Measurements from ENCODE around the gene WDR64. TPM values are rescaled to one million over a fixed set of nuclear protein-coding genes. Genes with fewer than 3 reads are reported as not detected.

WDR64 gene
- total and polyA plus RNA-seq, 2 donors (not counting 3 experiments of a cell fraction or from before 2014, with no cell fraction given): not detected

- Histone ChIP-seq H3K4me2 (ENCODE audit: insufficient read depth, low read length) (no peak overlapping the region), H3K79me2 (ENCODE audit: control insufficient read depth, insufficient read depth, low read length) (no peaks in the 10 kb centered on the region), H3K9ac (replicated peaks; ENCODE audit: extremely low read depth, insufficient read depth, low read length) (no peak overlapping the region), H3K36me3 (ENCODE audit: control insufficient read depth in 2 of 2, extremely low read depth in 1 of 2, insufficient read depth in 2 of 2, low read length in 2 of 2) (no peaks in the 10 kb centered on the region), H3K27me3 (ENCODE audit: control insufficient read depth in 2 of 2, insufficient read depth in 2 of 2, low read length in 2 of 2) (no peaks in the 10 kb centered on the region), H2AFZ (ENCODE audit: low read depth, low read length) (no peak overlapping the region), H3K9me1 (replicated peaks; ENCODE audit: control insufficient read depth, extremely low read depth, insufficient read depth, low read length) (no peaks in the 10 kb centered on the region), H3K4me3 (replicated peaks in 1 of 3; ENCODE audit: insufficient read depth in 1 of 3, low read depth in 1 of 3, low read length in 3 of 3) (no peak overlapping the region), H3K9me3 (replicated peaks; ENCODE audit: control insufficient read depth, insufficient read depth, low read length) (no peaks in the 10 kb centered on the region), H3K4me1 (ENCODE audit: control insufficient read depth, extremely low read depth, insufficient read depth, low read length) (no peaks in the 10 kb centered on the region), H4K20me1 (replicated peaks; ENCODE audit: control insufficient read depth, extremely low read depth, insufficient read depth, low read length) (no peaks in the 10 kb centered on the region), H3K27ac (ENCODE audit: insufficient read depth, low read depth, low read length) (no peak overlapping the region)
- no peak for FAIRE-seq
- dilution Hi-C loops (cut with MboI; ENCODE audit: extremely low pct_ligation_motif_present, low sequenced_read_pairs) (no loop called here), intact Hi-C loops (cut with micrococcal nuclease) (no loop called here)
- no TSS peak for BruUV-seq (replicated peaks)
- POLR2A ChIA-PET: interaction anchor here (0.6 kb wide), 1 partner anchor 14 kb away, joined by 3 read pairs; no protein-coding TSS in a partner anchor
- TF ChIP-seq, protein P1, sequence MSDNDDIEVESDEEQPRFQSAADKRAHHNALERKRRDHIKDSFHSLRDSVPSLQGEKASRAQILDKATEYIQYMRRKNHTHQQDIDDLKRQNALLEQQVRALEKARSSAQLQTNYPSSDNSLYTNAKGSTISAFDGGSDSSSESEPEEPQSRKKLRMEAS (IDR thresholded peaks at IDR 0.05; ENCODE audit: insufficient read depth, insufficient read length): no peak
- TF ChIP-seq POLR2A (IDR thresholded peaks at IDR 0.05; ENCODE audit: low read depth, low read length): no peak
- TF ChIP-seq MYC (IDR thresholded peaks at IDR 0.05; ENCODE audit: low read depth, low read length): no peak
- no peak for TF ChIP-seq EZH2 (IDR thresholded peaks at IDR 0.05; ENCODE audit: borderline replicate concordance, low read depth, low read length, severe bottlenecking)
- DNase-seq (ENCODE audit: low read depth, low spot score): no peak
- CTCF ChIA-PET: no interaction called here
These were observed 2.6 kb downstream of the WDR64 start for GRCh38 chr1:241654641-241655040.

DNA sequence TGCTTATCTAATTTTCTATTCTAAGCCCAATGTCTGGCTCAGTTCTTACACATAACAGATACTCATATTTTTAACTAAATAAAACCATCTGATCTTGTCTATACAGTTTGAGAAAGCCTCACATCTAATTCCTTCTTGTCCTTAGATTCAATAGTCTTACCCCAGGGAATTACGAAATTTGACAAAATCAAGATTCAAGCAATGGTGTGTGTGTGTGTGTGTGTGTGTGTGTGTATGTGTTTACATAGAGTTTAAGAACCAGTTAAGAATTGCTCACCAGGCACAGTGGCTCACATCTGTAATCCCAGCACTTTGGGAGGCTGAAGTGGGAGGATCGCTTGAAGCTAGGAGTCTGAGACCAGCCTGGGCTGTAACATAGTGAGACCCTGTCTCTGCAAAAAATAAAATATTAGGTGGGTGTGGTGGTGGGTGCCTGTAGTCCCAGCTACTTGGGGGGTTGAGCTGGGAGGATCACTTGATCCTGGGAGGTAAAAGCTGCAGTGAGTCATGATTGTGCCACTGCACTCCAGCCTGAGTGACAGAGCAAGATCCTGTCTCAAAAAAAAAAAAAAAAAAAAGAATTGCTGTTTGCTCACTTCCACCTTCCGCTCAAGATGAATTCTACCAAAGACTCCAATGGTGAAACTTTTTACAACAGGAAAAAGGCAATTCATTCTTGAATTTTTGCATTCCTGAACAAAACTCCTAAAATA lies 6.2 kb downstream of the WDR64 start:
- Histone ChIP-seq H3K4me1 (ENCODE audit: control insufficient read depth, extremely low read depth, insufficient read depth, low read length) (no peaks in the 10 kb centered on the region), H3K9ac (replicated peaks; ENCODE audit: extremely low read depth, insufficient read depth, low read length) (no peak overlapping the region), H3K4me3 (replicated peaks in 1 of 3; ENCODE audit: insufficient read depth in 1 of 3, low read depth in 1 of 3, low read length in 3 of 3) (no peak overlapping the region), H2AFZ (ENCODE audit: low read depth, low read length) (no peak overlapping the region), H3K9me3 (replicated peaks; ENCODE audit: control insufficient read depth, insufficient read depth, low read length) (no peaks in the 10 kb centered on the region), H3K9me1 (replicated peaks; ENCODE audit: control insufficient read depth, extremely low read depth, insufficient read depth, low read length) (no peaks in the 10 kb centered on the region), H3K36me3 (ENCODE audit: control insufficient read depth in 2 of 2, extremely low read depth in 1 of 2, insufficient read depth in 2 of 2, low read length in 2 of 2) (no peaks in the 10 kb centered on the region), H3K27me3 (ENCODE audit: control insufficient read depth in 2 of 2, insufficient read depth in 2 of 2, low read length in 2 of 2) (no peaks in the 10 kb centered on the region), H4K20me1 (replicated peaks; ENCODE audit: control insufficient read depth, extremely low read depth, insufficient read depth, low read length) (no peaks in the 10 kb centered on the region), H3K27ac (ENCODE audit: insufficient read depth, low read depth, low read length) (no peak overlapping the region), H3K4me2 (ENCODE audit: insufficient read depth, low read length) (no peak overlapping the region), H3K79me2 (ENCODE audit: control insufficient read depth, insufficient read depth, low read length) (no peaks in the 10 kb centered on the region)
- FAIRE-seq (no peak), DNase-seq (ENCODE audit: low read depth, low spot score) (no peak)
- intact Hi-C loops (cut with micrococcal nuclease): no loop called here
- no peak for TF ChIP-seq MYC (IDR thresholded peaks at IDR 0.05; ENCODE audit: low read depth, low read length)
- TF ChIP-seq EZH2 (IDR thresholded peaks at IDR 0.05; ENCODE audit: borderline replicate concordance, low read depth, low read length, severe bottlenecking): no peak
- no peak for TF ChIP-seq POLR2A (IDR thresholded peaks at IDR 0.05; ENCODE audit: low read depth, low read length)
- no peak for TF ChIP-seq GATA2 (IDR thresholded peaks at IDR 0.05; ENCODE audit: insufficient read depth, insufficient read length, low read depth, low read length)
- TF ChIP-seq, protein P2, sequence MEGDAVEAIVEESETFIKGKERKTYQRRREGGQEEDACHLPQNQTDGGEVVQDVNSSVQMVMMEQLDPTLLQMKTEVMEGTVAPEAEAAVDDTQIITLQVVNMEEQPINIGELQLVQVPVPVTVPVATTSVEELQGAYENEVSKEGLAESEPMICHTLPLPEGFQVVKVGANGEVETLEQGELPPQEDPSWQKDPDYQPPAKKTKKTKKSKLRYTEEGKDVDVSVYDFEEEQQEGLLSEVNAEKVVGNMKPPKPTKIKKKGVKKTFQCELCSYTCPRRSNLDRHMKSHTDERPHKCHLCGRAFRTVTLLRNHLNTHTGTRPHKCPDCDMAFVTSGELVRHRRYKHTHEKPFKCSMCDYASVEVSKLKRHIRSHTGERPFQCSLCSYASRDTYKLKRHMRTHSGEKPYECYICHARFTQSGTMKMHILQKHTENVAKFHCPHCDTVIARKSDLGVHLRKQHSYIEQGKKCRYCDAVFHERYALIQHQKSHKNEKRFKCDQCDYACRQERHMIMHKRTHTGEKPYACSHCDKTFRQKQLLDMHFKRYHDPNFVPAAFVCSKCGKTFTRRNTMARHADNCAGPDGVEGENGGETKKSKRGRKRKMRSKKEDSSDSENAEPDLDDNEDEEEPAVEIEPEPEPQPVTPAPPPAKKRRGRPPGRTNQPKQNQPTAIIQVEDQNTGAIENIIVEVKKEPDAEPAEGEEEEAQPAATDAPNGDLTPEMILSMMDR (IDR thresholded peaks at IDR 0.05; ENCODE audit: extremely low read depth in 1 of 2, insufficient read depth in 1 of 2, low read depth in 1 of 2, low read length in 2 of 2): no peak
- no peak for TF ChIP-seq JUN (IDR thresholded peaks at IDR 0.05; ENCODE audit: borderline replicate concordance, insufficient read depth, insufficient read length, low read depth)
- TF ChIP-seq, protein P1 (IDR thresholded peaks at IDR 0.05; ENCODE audit: insufficient read depth, insufficient read length): no peak
- no peak for TF ChIP-seq POLR2AphosphoS5 (IDR thresholded peaks at IDR 0.05; ENCODE audit: insufficient read depth, low read depth, low read length)
- TF ChIP-seq FOS (IDR thresholded peaks at IDR 0.05; ENCODE audit: borderline replicate concordance, insufficient read depth, low read length): no peak
- ChIA-PET CTCF (interaction anchor here (0.7 kb wide), 1 partner anchor 21 kb away, joined by 7 read pairs; no protein-coding TSS in a partner anchor), POLR2A (no interaction called here)
- dilution Hi-C loops (cut with MboI; ENCODE audit: extremely low pct_ligation_motif_present, low sequenced_read_pairs): no loop called here
- BruUV-seq (replicated peaks): no TSS peak

Measured in endothelial cell of umbilical vein (primary cell).